ENCODE data around the gene KRTAP9-4.
"Not testable (repeated sequence)": the region's sequence is repeated elsewhere in the genome, so short reads cannot be mapped to it uniquely, and the experiment has no call there.

KRTAP9-4 gene, protein sequence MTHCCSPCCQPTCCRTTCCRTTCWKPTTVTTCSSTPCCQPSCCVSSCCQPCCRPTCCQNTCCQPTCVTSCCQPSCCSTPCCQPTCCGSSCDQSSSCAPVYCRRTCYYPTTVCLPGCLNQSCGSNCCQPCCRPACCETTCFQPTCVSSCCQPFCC

GRCh38 chr17:41249637-41250240 is at the start of gene KRTAP9-4:
KRTAP9-4 (plus strand) TSS chr17:41249687; CDS start chr17:41249721, 34 bp downstream.
- not testable (repeated sequence) for DNase-seq

- no peak for DNase-seq
Observed at GRCh38 chr17:41211845-41212466, 37.5 kb upstream of the KRTAP9-4 start.

DNA sequence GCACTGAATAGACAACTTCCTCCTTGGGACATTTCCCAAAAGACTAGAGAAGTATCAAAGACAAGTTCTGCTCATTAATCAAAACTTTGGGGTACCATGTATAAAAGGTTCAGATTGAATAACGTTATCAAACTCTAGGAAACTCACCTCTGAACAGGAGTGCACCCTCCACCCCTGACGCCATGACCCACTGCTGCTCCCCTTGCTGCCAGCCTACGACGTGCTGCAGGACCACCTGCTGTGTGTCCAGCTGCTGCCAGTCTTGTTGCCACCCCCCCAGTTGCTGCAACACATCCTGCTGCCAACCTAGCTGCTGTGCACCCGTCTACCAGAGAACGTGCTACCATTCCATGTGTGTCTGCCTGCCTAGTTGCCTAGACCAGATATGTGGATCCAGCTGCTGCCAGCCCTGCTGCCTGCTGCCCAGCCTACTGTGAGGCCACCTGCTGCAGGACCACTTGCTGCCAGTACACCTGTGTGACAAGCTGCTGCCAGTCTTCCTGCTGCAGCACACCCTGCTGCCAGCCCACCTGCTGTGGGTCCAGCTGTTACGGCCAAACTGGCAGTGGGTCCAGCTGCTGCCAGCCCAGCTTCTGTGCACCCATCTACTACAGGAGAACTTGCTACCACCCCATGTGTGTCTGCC is 36.8 kb upstream of the KRTAP9-4 start:
- DNase-seq: no peak

GRCh38 chr17:41215681-41216080 is 33.8 kb upstream of the KRTAP9-4 start:
- no peak for DNase-seq

- no peak for DNase-seq
Observed at GRCh38 chr17:41223821-41224220, 25.7 kb upstream of the KRTAP9-4 start.

GRCh38 chr17:41226051-41226450 is 23.4 kb upstream of the KRTAP9-4 start:
- no peak for DNase-seq

DNA sequence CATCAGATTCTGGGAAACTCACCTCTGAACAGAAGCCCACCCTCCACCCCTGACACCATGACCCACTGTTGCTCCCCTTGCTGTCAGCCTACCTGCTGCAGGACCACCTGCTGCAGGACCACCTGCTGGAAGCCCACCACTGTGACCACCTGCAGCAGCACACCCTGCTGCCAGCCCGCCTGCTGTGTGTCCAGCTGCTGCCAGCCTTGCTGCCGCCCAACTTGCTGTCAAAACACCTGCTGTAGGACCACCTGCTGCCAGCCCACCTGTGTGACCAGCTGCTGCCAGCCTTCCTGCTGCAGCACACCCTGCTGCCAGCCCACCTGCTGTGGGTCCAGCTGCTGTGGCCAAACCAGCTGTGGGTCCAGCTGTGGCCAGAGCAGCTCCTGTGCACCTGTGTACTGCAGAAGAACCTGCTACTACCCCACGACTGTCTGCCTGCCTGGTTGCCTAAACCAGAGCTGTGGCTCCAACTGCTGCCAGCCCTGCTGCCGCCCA is 22.8 kb upstream of the KRTAP9-4 start, which contains the start of gene KRTAP9-2:
Gene KRTAP9-2 (plus strand): TSS at position 51 of the 498 bp plus-strand sequence. CDS start 7 bp downstream, at position 58.
- DNase-seq: not testable (repeated sequence)

DNA sequence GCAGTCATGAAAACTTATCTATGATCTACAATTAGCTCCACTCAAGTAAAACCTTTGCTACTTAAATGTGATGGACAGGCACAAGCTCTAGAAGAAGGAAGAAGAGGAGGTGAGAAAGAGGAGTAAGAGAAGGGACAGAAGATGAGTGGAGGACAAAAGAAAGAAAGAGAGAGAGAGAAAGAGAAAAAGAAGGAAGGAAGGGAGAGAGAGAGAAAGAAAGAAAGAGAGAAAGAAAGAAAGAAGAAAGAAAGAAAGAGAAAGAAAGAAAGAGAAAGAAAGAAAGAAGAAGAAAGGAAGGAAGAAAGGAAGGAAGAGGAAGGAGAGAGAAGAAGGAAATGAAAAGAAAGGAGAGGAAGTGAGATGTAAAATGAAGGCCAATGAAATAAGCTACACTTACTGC is 19.4 kb upstream of the KRTAP9-4 start:
- no peak for DNase-seq

- DNase-seq: no peak
Observed at GRCh38 chr17:41231731-41232130, 17.8 kb upstream of the KRTAP9-4 start.

GRCh38 chr17:41232399-41233105 is 16.9 kb upstream of the KRTAP9-4 start, which contains the start of gene KRTAP9-3:
KRTAP9-3 (plus strand) TSS chr17:41232449; CDS start chr17:41232502, 53 bp downstream.
- DNase-seq: not testable (repeated sequence)

DNA sequence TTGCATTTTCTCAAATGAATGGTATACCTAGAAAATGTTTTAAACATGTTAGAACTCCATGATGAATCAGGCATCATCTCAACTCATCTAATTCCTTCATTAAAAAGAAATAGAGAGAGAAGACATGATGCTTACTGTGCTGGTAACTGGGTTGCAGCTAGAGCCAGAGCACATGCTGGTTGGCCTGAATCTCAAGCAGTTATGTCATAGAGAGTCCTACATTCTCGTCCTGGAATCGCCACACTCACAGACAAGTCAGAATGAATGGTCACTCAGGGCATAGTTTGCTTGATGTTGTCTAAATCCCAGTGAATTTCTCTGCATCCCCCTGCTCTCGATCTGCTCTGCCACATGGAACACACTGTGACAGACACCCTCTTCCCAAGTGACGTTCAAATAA is 12.4 kb upstream of the KRTAP9-4 start:
- not testable (repeated sequence) for DNase-seq

- not testable (repeated sequence) for DNase-seq
Observed at GRCh38 chr17:41237949-41238437, 11.5 kb upstream of the KRTAP9-4 start, which contains the start of gene KRTAP9-8. KRTAP9-8 (plus strand) TSS chr17:41237999; CDS start chr17:41238052, 53 bp downstream.

- DNase-seq: not testable (repeated sequence)
Observed at GRCh38 chr17:41246995-41247787, 2.3 kb upstream of the KRTAP9-4 start.

GRCh38 chr17:41251261-41251660 is 1.8 kb downstream of the KRTAP9-4 start:
- no peak for DNase-seq

- no peak for DNase-seq
Observed at GRCh38 chr17:41254861-41255260, 5.4 kb downstream of the KRTAP9-4 start.

DNA sequence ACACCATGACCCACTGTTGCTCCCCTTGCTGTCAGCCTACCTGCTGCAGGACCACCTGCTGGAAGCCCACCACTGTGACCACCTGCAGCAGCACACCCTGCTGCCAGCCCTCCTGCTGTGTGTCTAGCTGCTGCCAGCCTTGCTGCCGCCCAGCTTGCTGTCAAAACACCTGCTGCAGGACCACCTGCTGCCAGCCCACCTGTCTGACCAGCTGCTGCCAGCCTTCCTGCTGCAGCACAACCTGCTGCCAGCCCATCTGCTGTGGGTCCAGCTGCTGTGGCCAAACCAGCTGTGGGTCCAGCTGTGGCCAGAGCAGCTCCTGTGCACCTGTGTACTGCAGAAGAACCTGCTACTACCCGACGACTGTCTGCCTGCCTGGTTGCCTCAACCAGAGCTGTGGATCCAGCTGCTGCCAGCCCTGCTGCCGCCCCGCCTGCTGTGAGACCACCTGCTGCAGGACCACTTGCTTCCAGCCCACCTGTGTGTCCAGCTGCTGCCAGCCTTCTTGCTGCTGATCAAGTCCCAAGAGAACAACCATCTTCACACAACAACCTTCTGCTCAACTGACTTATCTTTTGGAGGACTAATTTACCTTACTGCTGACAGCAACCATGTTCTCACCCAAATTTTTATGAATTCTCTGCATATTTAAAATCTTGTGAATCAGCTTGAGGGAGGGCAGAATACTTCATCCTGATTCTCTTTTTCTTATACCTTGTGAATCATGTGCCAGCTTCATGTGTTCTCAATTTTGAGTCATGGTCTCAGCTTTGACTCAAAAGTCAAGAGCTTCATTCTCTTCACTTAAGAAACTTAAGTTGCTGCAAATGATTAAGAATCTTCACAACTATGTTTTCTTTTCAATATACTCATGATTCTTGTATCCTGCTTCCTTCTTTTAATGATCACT is 6.1 kb downstream of the KRTAP9-4 start, which contains the start of gene KRTAP9-9:
Gene KRTAP9-9 (plus strand): TSS at position 4 of the 910 bp plus-strand sequence.
- not testable (repeated sequence) for DNase-seq

DNA sequence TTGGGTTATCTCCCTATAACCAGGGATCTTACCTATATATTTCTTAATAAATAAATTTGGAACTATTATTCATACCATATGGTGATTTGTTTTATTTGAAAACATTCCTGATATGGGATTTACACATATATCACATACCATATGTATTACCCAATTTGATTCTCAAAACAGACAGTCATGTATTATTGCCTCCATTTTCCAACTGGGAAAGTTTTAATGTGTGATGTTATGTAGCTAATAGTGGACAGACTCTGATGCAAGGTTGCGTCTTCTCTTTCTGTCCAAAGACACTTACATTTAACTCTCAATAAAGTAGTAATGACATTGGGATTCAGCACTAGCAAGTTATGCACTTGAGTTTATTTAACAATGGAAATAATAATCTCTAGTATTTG is 6.8 kb downstream of the KRTAP9-4 start:
- DNase-seq: no peak

GRCh38 chr17:41258406-41258805 is 8.9 kb downstream of the KRTAP9-4 start:
- DNase-seq: no peak

- DNase-seq: no peak
Observed at GRCh38 chr17:41263212-41263611, 13.7 kb downstream of the KRTAP9-4 start.

- DNase-seq: no peak
Observed at GRCh38 chr17:41264599-41264998, 15.1 kb downstream of the KRTAP9-4 start.
